GM12872 (cell line): Measurements from ENCODE around the gene HOXC12.

Experiments
- TF ChIP-seq, protein P1 (sequence below): IDR thresholded peaks from 3 replicates; pipeline ENCODE4 v1.5.1; 2011; ENCODE audit warnings: low read depth, mild to moderate bottlenecking, low read length, moderate library complexity; ENCODE audit not compliant: insufficient read depth

Gene HOXC12

DNA sequence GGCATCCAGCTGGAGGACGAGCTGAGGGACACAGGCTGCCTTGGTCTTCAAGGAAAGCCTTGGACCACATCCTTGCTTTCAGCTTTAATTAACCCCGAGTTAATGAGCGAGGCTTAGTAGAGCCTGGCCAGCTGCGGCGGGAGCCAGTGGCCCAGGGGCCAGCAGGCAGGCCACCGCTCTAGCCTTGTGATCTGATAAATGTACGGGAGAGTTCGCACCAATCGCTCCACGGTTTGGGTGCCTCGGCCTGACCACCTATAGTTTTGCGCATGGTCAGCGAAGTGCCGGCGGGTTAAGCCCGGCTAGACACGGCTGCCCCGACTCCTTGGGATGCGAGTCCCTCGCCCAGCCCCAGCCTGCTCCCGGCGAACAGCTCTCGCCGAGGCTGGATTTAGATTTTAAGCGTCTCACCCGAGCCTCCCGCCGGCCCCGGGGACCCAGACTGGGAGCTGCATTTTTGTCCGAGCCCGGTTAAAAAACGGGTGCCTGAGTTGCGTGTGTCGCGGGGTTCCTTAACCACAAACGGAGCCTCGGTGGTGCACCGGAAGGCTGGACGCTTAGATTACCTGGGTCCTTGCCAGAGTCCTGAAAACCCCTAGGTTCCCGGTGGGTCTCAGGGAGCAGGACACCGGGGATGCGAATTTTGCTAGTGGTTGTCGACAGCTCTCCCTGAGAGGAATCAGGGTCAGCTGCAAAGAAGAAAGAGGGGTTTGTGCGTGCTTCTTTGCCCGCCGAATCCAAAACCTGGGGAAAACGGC, 2.9 kb upstream of the HOXC12 start:
- TF ChIP-seq, protein P1, sequence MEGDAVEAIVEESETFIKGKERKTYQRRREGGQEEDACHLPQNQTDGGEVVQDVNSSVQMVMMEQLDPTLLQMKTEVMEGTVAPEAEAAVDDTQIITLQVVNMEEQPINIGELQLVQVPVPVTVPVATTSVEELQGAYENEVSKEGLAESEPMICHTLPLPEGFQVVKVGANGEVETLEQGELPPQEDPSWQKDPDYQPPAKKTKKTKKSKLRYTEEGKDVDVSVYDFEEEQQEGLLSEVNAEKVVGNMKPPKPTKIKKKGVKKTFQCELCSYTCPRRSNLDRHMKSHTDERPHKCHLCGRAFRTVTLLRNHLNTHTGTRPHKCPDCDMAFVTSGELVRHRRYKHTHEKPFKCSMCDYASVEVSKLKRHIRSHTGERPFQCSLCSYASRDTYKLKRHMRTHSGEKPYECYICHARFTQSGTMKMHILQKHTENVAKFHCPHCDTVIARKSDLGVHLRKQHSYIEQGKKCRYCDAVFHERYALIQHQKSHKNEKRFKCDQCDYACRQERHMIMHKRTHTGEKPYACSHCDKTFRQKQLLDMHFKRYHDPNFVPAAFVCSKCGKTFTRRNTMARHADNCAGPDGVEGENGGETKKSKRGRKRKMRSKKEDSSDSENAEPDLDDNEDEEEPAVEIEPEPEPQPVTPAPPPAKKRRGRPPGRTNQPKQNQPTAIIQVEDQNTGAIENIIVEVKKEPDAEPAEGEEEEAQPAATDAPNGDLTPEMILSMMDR = no peak

DNA sequence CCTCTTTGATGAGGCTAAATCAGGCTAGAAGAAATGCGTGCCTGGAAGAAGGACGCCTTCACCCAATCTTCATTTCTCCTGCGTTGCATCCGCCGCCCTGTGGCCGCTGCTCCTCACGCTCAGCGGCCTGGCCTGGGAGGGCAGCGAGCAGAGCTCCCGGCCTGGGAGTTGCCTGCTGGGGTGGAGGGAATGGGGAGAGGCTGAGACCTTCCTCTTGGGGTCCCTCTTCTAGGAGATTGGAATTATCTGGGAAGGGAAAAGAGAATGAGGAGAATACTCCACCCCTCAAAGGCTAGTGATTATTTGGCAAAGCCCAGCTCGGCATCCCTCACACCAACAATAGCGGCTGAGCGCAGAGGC, 2.4 kb upstream of the HOXC12 start:
- TF ChIP-seq, protein P1 = no peak

DNA sequence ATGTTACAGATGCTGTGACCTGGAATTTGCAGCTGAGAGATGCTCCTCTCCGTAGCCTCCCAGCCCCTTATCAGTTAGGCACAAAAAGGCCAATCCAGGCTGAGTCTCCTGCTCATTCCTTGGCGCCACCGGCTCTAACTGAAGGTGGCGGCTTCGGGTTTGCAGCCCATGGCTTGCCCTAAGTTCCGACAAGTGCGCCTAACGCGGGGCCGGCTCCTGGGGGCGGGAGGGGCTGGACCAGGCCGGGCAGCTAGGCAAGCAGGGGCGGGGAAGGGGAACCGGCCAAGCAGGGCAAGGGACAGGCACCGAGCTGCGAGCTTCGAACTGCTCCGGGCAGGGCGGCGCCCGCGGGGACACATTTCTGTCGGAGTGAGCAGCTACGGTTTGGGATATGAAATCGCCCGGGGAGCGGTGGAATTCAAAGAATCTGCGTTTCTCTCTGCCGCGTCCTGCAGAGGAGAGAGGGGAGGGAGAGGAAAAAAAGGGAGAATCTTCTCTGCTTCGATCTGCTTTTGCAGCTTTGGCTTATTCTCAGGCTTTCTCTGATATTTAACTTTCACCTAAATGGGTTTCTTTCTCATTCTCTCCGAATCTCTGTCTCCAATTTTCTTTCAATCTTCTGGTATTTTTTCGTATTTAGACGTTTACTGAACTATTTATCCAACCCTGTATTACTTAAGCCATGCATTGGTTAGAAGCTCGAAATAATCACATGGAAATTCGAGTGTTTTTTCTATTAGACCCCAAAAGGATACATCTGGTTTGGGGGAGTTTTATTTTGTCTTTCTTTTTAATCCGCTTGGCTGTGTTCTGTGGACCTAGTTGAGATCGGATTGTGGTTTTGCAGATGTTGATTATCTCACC, 1.6 kb upstream of the HOXC12 start:
- TF ChIP-seq, protein P1 = no peak

- TF ChIP-seq, protein P1 = no peak
These were observed 641 bp upstream of the HOXC12 start for GRCh38 chr12:53953831-53954693.

DNA sequence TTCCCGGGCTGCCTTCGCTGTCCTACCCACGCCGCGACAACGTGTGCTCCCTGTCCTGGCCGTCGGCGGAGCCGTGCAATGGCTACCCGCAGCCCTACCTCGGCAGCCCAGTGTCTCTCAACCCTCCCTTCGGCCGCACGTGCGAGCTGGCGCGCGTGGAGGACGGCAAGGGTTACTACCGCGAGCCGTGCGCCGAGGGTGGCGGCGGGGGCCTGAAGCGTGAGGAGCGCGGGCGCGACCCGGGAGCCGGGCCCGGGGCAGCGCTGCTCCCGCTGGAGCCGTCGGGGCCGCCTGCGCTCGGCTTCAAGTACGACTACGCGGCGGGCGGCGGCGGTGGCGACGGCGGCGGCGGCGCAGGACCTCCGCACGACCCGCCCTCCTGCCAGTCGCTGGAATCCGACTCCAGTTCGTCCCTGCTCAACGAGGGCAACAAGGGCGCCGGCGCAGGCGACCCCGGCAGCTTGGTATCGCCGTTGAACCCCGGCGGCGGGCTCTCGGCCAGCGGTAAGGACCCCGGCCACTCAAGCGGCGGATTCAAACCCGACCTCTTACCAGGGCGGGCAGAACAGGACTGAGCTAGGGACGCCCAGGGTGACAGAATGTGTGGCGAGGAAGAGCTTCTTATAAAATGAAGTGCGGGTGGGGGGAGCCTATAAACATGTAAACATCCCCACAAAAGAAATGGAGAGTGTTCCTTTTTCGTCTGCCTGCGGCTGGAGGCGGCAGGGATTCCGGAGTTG, 503 bp downstream of the HOXC12 start:
- TF ChIP-seq, protein P1 = no peak

DNA sequence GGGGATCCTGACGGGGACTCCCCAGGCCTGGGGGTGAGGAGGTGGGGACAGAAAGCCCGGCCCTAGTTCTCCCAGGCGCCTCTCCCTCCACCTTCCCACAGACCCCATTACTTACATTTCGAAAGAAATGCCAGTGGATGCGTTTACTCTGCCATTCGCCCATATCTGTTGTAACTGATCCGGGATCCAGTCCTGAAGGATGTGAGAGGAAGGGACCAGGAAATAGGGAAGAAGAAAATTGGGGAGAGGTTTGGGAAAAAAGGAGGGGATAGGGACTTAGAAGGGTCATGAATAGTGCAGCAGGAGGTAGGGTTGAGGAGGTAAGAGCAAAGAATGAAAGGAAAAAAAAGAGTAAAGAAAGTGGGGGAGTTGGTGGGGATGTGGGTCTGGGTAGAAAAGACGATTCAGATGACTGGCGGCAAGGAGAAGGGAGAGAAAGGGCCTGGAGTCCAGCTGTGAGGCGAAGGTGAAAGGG, 1.1 kb downstream of the HOXC12 start:
- TF ChIP-seq, protein P1 = no peak
